GM19372 (cell line): ENCODE measurements around the gene C2.
"Not testable (repeated sequence)": the region's sequence is repeated elsewhere in the genome, so short reads cannot be mapped to it uniquely, and the experiment has no call there.

Experiments
- ATAC-seq: cut with Tn5 transposase; IDR thresholded peaks from one replicate; pipeline ENCODE4 v1.9.1; 2021; ENCODE audit warnings: mild to moderate bottlenecking, low read depth, moderate library complexity; ENCODE audit not compliant: unreplicated experiment

C2 gene

GRCh38 chr6:31920811-31921210 is 6.7 kb upstream of the C2 start:
- no peak for ATAC-seq

GRCh38 chr6:31922942-31923341 is 4.6 kb upstream of the C2 start:
- no peak for ATAC-seq

- ATAC-seq: no peak
Observed at GRCh38 chr6:31927863-31928671, 550 bp downstream of the C2 start.

- ATAC-seq: no peak
Observed at GRCh38 chr6:31928672-31928939, 1.1 kb downstream of the C2 start.

- no peak for ATAC-seq
Observed at GRCh38 chr6:31930962-31931361, 3.4 kb downstream of the C2 start.

- ATAC-seq: not testable (repeated sequence)
Observed at GRCh38 chr6:31932137-31932536, 4.6 kb downstream of the C2 start.

- no peak for ATAC-seq
Observed at GRCh38 chr6:31933537-31933936, 6.0 kb downstream of the C2 start.

- no peak for ATAC-seq
Observed at GRCh38 chr6:31935021-31935420, 7.5 kb downstream of the C2 start.

- ATAC-seq: no peak
Observed at GRCh38 chr6:31935823-31936222, 8.3 kb downstream of the C2 start.

GRCh38 chr6:31940256-31940664 is 12.7 kb downstream of the C2 start:
- no peak for ATAC-seq

- no peak for ATAC-seq
Observed at GRCh38 chr6:31943742-31944141, 16.2 kb downstream of the C2 start.

GRCh38 chr6:31945154-31945506 is 17.6 kb downstream of the C2 start:
- ATAC-seq: no peak

- ATAC-seq: no peak
Observed at GRCh38 chr6:31945507-31946369, 18.2 kb downstream of the C2 start, which contains the start of gene CFB. Gene CFB, plus strand, starts transcription at chr6:31946095. Its CDS starts 127 bp downstream, at chr6:31946222.

- no peak for ATAC-seq
Observed at GRCh38 chr6:31946370-31946885, 18.9 kb downstream of the C2 start.

- no peak for ATAC-seq
Observed at GRCh38 chr6:31947070-31947675, 19.7 kb downstream of the C2 start.

GRCh38 chr6:31947864-31948263 is 20.3 kb downstream of the C2 start:
- no peak for ATAC-seq

- ATAC-seq: no peak
Observed at GRCh38 chr6:31948306-31948705, 20.8 kb downstream of the C2 start.

GRCh38 chr6:31948753-31949413 is 21.4 kb downstream of the C2 start:
- no peak for ATAC-seq

GRCh38 chr6:31949926-31950548 is 22.5 kb downstream of the C2 start:
- ATAC-seq: no peak

- no peak for ATAC-seq
Observed at GRCh38 chr6:31952140-31952805, 24.8 kb downstream of the C2 start.
